ENCODE data around the gene BCL10.

DNA sequence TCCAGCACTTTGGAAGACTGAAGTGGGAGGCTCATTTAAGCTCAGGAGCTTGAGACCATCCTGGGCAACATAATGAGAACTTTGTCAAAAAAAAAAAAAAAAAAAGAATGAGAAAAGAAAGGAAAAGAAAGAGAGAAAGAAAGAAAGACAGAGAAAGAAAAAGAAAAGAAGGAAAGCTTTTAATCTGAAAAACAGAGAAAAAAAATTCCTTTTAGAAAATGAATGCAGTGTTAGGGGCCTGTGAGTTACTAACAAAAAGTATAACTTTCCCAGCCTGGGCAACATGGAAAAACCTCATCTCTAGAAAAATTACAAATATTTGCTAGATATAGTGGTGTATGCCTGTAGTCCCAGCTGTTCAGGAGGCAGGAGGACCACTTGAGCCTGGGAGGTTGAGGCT is 59.7 kb downstream of the BCL10 start:
- TF ChIP-seq, protein P1, sequence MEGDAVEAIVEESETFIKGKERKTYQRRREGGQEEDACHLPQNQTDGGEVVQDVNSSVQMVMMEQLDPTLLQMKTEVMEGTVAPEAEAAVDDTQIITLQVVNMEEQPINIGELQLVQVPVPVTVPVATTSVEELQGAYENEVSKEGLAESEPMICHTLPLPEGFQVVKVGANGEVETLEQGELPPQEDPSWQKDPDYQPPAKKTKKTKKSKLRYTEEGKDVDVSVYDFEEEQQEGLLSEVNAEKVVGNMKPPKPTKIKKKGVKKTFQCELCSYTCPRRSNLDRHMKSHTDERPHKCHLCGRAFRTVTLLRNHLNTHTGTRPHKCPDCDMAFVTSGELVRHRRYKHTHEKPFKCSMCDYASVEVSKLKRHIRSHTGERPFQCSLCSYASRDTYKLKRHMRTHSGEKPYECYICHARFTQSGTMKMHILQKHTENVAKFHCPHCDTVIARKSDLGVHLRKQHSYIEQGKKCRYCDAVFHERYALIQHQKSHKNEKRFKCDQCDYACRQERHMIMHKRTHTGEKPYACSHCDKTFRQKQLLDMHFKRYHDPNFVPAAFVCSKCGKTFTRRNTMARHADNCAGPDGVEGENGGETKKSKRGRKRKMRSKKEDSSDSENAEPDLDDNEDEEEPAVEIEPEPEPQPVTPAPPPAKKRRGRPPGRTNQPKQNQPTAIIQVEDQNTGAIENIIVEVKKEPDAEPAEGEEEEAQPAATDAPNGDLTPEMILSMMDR (IDR thresholded peaks at IDR 0.05), result no peak
- TF ChIP-seq POLR2AphosphoS5 (IDR thresholded peaks at IDR 0.05; ENCODE audit: insufficient read depth in 1 of 2, low read depth in 1 of 2), result no peak
